AG10803 (cell line): ENCODE results near the gene ROBO1.

Experiments used
- DNase-seq: peaks from one replicate; pipeline ENCODE4 v3.0.0; 2010; ENCODE audit warnings: low read depth
- H3K4me3 ChIP-seq: 2 replicates; pipeline ENCODE4 v1.5.1; 2011; ENCODE audit warnings: mild to moderate bottlenecking, low read length, control low read depth
- TF ChIP-seq, protein P1 (sequence below): conservative IDR thresholded peaks from 2 replicates; pipeline ENCODE4 v1.5.1; 2011; ENCODE audit warnings: mild to moderate bottlenecking, low read length, control low read depth, inconsistent platforms

The ROBO1 gene

DNA sequence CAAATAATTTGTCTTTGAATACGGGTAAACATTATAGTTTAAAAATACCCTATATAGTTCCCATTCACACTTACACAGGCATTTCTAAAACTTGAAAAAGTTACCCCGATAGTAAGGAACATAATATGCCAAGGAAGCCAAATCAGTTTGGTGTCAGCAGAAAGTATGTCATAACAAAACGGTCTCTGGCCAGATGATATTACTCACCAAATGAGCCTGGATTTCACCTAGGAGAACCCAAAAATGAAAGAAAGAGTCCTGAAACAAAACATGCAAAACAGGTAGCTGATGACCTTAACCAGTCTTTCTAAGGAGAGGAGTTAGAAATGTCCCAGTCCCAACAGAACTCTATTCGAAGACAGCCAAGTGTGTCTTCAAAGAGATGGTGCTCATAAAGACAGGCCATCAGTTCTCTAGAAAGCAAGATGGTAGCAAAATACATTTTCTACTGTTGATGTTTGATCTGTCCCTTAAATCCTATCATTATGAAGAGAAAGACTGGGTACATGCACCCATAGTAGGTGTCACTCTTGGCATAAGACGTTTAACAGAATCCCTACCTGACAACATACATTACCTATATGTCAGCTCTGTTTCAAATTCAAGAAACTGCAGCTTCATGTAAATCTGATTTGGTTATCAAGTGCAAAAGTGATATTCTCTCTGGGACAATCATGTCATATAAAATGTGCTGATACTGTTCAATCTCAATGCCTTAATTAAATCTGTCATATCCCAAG, 942.5 kb downstream of the ROBO1 start:
- no peak overlapping the region for H3K4me3 ChIP-seq
- no peak for DNase-seq
- TF ChIP-seq, protein P1, sequence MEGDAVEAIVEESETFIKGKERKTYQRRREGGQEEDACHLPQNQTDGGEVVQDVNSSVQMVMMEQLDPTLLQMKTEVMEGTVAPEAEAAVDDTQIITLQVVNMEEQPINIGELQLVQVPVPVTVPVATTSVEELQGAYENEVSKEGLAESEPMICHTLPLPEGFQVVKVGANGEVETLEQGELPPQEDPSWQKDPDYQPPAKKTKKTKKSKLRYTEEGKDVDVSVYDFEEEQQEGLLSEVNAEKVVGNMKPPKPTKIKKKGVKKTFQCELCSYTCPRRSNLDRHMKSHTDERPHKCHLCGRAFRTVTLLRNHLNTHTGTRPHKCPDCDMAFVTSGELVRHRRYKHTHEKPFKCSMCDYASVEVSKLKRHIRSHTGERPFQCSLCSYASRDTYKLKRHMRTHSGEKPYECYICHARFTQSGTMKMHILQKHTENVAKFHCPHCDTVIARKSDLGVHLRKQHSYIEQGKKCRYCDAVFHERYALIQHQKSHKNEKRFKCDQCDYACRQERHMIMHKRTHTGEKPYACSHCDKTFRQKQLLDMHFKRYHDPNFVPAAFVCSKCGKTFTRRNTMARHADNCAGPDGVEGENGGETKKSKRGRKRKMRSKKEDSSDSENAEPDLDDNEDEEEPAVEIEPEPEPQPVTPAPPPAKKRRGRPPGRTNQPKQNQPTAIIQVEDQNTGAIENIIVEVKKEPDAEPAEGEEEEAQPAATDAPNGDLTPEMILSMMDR, result no peak

DNA sequence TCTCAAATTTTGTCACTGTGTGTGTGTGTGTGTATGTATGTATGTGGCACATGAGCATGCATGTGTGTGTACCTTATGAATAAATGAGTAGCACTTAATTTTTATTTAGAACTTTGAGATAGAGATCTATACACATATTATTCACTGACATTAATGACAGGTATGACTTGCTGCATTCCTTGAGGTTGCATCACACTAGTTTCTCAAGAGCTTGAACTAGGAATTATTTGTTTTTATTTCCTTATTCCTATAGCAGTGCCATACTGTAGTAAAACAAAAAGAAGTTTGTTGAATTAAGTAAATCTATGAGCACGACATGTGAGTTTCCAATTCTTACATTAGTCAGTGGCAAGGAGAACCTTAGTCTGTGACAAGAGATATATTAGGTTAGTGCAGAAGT, 943.9 kb downstream of the ROBO1 start:
- H3K4me3 ChIP-seq, result no peak overlapping the region
- DNase-seq, result peak; percentile 47
- TF ChIP-seq, protein P1, result no peak

DNA sequence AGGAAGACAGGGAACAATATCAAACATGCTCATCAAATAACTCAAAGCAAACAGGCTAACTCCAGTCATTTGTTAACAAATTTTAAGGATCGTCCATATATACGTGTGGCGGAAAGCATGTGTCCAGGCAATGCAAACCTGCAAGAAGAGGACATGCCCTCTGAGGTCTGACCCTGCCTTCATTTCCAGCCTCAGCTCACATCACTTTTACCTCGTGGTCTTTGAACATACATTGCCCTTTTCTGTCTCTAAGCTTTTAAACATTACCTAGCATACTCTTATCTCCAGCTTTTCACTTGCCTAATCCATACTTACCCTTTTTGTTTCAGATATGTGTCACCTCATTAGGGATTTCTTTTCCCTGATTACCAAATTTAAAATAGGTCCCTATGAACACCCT, 944.4 kb downstream of the ROBO1 start:
- no peak for DNase-seq
- no peak overlapping the region for H3K4me3 ChIP-seq
- TF ChIP-seq, protein P1, result no peak

DNA sequence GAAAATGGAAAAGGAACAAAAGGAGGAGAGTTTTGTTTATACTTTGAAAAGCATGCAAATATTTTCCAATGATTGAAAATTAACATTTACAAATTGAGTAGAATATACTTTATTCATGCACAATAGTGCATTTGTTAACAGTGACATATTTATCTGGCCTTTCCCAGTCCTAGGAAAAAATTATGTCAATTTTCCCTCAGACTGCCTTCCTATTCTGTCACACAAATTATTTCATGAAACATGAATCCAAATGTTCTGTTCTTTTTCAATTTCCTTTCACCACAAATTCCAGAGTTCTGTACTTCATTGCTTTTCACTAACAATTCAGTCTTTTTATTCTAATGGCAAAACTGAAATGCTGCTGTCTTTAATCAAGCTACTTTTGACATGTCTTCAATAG, 945.1 kb downstream of the ROBO1 start:
- no peak overlapping the region for H3K4me3 ChIP-seq
- TF ChIP-seq, protein P1, result no peak
- no peak for DNase-seq

DNA sequence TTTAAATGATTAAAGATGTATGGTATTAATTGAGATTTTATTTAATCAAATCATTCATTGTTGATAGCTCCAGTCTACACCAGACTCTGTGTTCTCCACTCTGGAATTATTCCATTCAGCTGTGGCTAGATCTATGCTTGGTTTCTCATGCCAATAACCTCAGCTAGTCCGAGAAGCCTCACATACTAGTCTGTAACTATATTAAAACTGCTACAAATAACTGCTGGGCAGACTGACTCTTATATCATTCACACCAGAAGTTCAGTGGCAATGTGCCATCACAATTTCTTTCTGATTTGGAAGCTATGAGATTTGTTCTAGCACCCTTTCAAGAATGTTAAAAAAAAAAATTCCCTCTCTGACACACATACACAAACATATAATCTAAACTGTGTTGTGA, 947.3 kb downstream of the ROBO1 start:
- TF ChIP-seq, protein P1, result no peak
- peak; percentile 3 for DNase-seq
- H3K4me3 ChIP-seq, result no peak overlapping the region

DNA sequence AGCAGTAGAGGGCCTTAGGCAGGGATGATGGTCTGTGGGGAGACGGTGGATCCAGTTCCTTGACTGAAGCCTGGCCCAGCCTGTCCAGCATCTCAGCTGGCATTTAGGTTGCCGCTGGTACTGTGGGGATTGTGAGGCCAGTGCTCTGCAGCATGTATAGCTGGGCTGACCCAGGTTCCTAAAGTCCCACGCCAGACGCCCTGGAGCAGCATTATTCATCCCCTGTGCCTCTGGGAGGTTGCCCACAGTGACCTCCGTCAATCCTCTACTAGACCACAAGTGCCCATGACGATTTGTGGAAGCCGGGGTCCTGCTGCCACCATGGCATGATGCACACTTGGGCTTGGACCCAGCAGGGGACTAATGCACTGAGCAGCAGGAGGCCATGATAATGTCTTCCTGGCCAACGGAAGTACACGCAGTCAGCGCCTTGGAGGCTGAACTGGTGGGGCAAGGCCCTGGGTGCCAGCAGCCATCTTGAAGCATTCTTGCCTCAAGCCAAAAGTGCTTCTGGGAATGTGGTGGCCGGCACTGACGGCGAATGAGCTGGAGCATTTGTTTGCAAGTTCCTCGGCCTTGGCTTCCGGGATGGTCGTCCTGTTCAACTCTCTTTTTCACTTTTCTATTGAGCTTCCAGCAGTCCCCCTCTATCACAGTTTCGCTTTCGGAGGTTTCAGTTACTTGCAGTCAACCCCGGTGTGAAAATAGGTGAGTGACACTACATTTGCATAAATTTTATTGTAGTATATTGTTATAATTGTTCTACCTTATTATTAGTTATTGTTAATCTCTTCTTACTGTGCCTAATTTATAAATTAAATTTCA, 949.4 kb downstream of the ROBO1 start:
- no peak overlapping the region for H3K4me3 ChIP-seq
- TF ChIP-seq, protein P1, result no peak
- no peak for DNase-seq
